GM12873 (cell line): Measurements from ENCODE around the gene RAX2.

ENCODE experiments used
- CTCF ChIP-seq: IDR thresholded peaks from 2 replicates; pipeline ENCODE4 v1.5.1; 2012; ENCODE audit warnings: low read depth, mild to moderate bottlenecking, moderate library complexity, low read length, control low read depth; ENCODE audit not compliant: insufficient read depth; ENCODE audit errors: missing control alignments

Gene RAX2

GRCh38 chr19:3814648-3815047, 42.6 kb upstream of the RAX2 start:
- TF ChIP-seq CTCF = no peak

- TF ChIP-seq CTCF = no peak
Observed at GRCh38 chr19:3813473-3814392, 41.7 kb upstream of the RAX2 start.

GRCh38 chr19:3810708-3811355, 38.8 kb upstream of the RAX2 start:
- no peak for TF ChIP-seq CTCF

- no peak for TF ChIP-seq CTCF
Observed at GRCh38 chr19:3809881-3810707, 38.1 kb upstream of the RAX2 start.

- no peak for TF ChIP-seq CTCF
Observed at GRCh38 chr19:3808420-3809143, 36.6 kb upstream of the RAX2 start.

GRCh38 chr19:3807574-3808354, 35.7 kb upstream of the RAX2 start:
- TF ChIP-seq CTCF = no peak
